ENCODE measurements around the gene SASS6.
A peak's percentile ranks its signal among the peaks of the same experiment; 100 is the strongest.

The SASS6 gene

GRCh38 chr1:100132566-100133477 is at the start of gene SASS6, which contains the start of gene TRMT13:
Gene SASS6 (minus strand): TSS chr1:100132930. CDS start chr1:100132814, 116 bp downstream.
Gene TRMT13 (plus strand): TSS chr1:100133163. CDS start chr1:100133169, 6 bp downstream.
- H3K4me3 ChIP-seq (ENCODE audit: low read depth, low read length): peak within 1 kb of the TSS; percentile 96
- H3K4me1 ChIP-seq (ENCODE audit: control insufficient read depth, insufficient read depth, low read length): peaks cover 7% of the 10 kb centered on the region; the same call in 1 of the 2 replicates
- H3K9ac ChIP-seq (ENCODE audit: low read depth, low read length): peak within 1 kb of the TSS; percentile 92
- H3K27ac ChIP-seq (ENCODE audit: low read depth, low read length): peak within 1 kb of the TSS; percentile 96
- H3K27me3 ChIP-seq (ENCODE audit: control insufficient read depth, insufficient read depth, low read length): no peaks in the 10 kb centered on the region
- H3K9me3 ChIP-seq (ENCODE audit: control insufficient read depth, insufficient read depth, low read length): no peaks in the 10 kb centered on the region
- peaks cover 19% of the 10 kb centered on the region for H3K36me3 ChIP-seq (ENCODE audit: control insufficient read depth, insufficient read depth, low read length)

- H3K4me1 ChIP-seq (ENCODE audit: control insufficient read depth, insufficient read depth, low read length): no peaks in the 10 kb centered on the region
- no peak within 1 kb of the TSS for H3K27ac ChIP-seq (ENCODE audit: low read depth, low read length)
- no peak within 1 kb of the TSS for H3K9ac ChIP-seq (ENCODE audit: low read depth, low read length)
- no peaks in the 10 kb centered on the region for H3K27me3 ChIP-seq (ENCODE audit: control insufficient read depth, insufficient read depth, low read length)
- no peak within 1 kb of the TSS for H3K4me3 ChIP-seq (ENCODE audit: low read depth, low read length)
- no peaks in the 10 kb centered on the region for H3K36me3 ChIP-seq (ENCODE audit: control insufficient read depth, insufficient read depth, low read length)
- no peaks in the 10 kb centered on the region for H3K9me3 ChIP-seq (ENCODE audit: control insufficient read depth, insufficient read depth, low read length)
These were observed 45.4 kb upstream of the SASS6 start, which contains the start of gene LRRC39 for GRCh38 chr1:100178091-100178490. Gene LRRC39 (minus strand): TSS chr1:100178256. CDS start chr1:100168516, 9,740 bp downstream.

GRCh38 chr1:100177295-100178041 is 44.7 kb upstream of the SASS6 start:
- Histone ChIP-seq H3K9me3 (ENCODE audit: control insufficient read depth, insufficient read depth, low read length) (no peaks in the 10 kb centered on the region), H3K27me3 (ENCODE audit: control insufficient read depth, insufficient read depth, low read length) (no peaks in the 10 kb centered on the region), H3K27ac (ENCODE audit: low read depth, low read length) (no peak overlapping the region), H3K4me3 (ENCODE audit: low read depth, low read length) (no peak overlapping the region), H3K36me3 (ENCODE audit: control insufficient read depth, insufficient read depth, low read length) (no peaks in the 10 kb centered on the region), H3K9ac (ENCODE audit: low read depth, low read length) (no peak overlapping the region), H3K4me1 (ENCODE audit: control insufficient read depth, insufficient read depth, low read length) (no peaks in the 10 kb centered on the region)

GRCh38 chr1:100168051-100168450 is 35.3 kb upstream of the SASS6 start:
- H3K4me3 ChIP-seq (ENCODE audit: low read depth, low read length): no peak overlapping the region
- no peaks in the 10 kb centered on the region for H3K9me3 ChIP-seq (ENCODE audit: control insufficient read depth, insufficient read depth, low read length)
- no peak overlapping the region for H3K9ac ChIP-seq (ENCODE audit: low read depth, low read length)
- H3K27ac ChIP-seq (ENCODE audit: low read depth, low read length): no peak overlapping the region
- no peaks in the 10 kb centered on the region for H3K27me3 ChIP-seq (ENCODE audit: control insufficient read depth, insufficient read depth, low read length)
- H3K4me1 ChIP-seq (ENCODE audit: control insufficient read depth, insufficient read depth, low read length): no peaks in the 10 kb centered on the region
- no peaks in the 10 kb centered on the region for H3K36me3 ChIP-seq (ENCODE audit: control insufficient read depth, insufficient read depth, low read length)

- Histone ChIP-seq H3K4me3 (ENCODE audit: low read depth, low read length) (no peak overlapping the region), H3K36me3 (ENCODE audit: control insufficient read depth, insufficient read depth, low read length) (no peaks in the 10 kb centered on the region)
These were observed 32.0 kb upstream of the SASS6 start for GRCh38 chr1:100164702-100165101.

GRCh38 chr1:100164216-100164615 is 31.5 kb upstream of the SASS6 start:
- Histone ChIP-seq H3K27me3 (ENCODE audit: control insufficient read depth, insufficient read depth, low read length) (no peaks in the 10 kb centered on the region), H3K4me1 (ENCODE audit: control insufficient read depth, insufficient read depth, low read length) (no peaks in the 10 kb centered on the region), H3K4me3 (ENCODE audit: low read depth, low read length) (no peak overlapping the region), H3K9me3 (ENCODE audit: control insufficient read depth, insufficient read depth, low read length) (no peaks in the 10 kb centered on the region), H3K36me3 (ENCODE audit: control insufficient read depth, insufficient read depth, low read length) (no peaks in the 10 kb centered on the region), H3K27ac (ENCODE audit: low read depth, low read length) (no peak overlapping the region), H3K9ac (ENCODE audit: low read depth, low read length) (no peak overlapping the region)

More at GRCh38 chr1:100164702-100165101, 32.0 kb upstream of the SASS6 start:
- Histone ChIP-seq H3K27ac (ENCODE audit: low read depth, low read length) (no peak overlapping the region), H3K27me3 (ENCODE audit: control insufficient read depth, insufficient read depth, low read length) (no peaks in the 10 kb centered on the region), H3K9me3 (ENCODE audit: control insufficient read depth, insufficient read depth, low read length) (no peaks in the 10 kb centered on the region), H3K9ac (ENCODE audit: low read depth, low read length) (no peak overlapping the region), H3K4me1 (ENCODE audit: control insufficient read depth, insufficient read depth, low read length) (no peaks in the 10 kb centered on the region)

GRCh38 chr1:100162881-100163280 is 30.2 kb upstream of the SASS6 start:
- H3K36me3 ChIP-seq (ENCODE audit: control insufficient read depth, insufficient read depth, low read length): no peaks in the 10 kb centered on the region
- H3K4me1 ChIP-seq (ENCODE audit: control insufficient read depth, insufficient read depth, low read length): no peaks in the 10 kb centered on the region
- H3K27me3 ChIP-seq (ENCODE audit: control insufficient read depth, insufficient read depth, low read length): no peaks in the 10 kb centered on the region
- no peak overlapping the region for H3K4me3 ChIP-seq (ENCODE audit: low read depth, low read length)
- no peak overlapping the region for H3K9ac ChIP-seq (ENCODE audit: low read depth, low read length)
- H3K9me3 ChIP-seq (ENCODE audit: control insufficient read depth, insufficient read depth, low read length): no peaks in the 10 kb centered on the region
- H3K27ac ChIP-seq (ENCODE audit: low read depth, low read length): no peak overlapping the region

- H3K27me3 ChIP-seq (ENCODE audit: control insufficient read depth, insufficient read depth, low read length): no peaks in the 10 kb centered on the region
- no peak overlapping the region for H3K9ac ChIP-seq (ENCODE audit: low read depth, low read length)
- H3K27ac ChIP-seq (ENCODE audit: low read depth, low read length): no peak overlapping the region
- H3K9me3 ChIP-seq (ENCODE audit: control insufficient read depth, insufficient read depth, low read length): no peaks in the 10 kb centered on the region
- no peak overlapping the region for H3K4me3 ChIP-seq (ENCODE audit: low read depth, low read length)
- H3K36me3 ChIP-seq (ENCODE audit: control insufficient read depth, insufficient read depth, low read length): peaks cover 25% of the 10 kb centered on the region
- H3K4me1 ChIP-seq (ENCODE audit: control insufficient read depth, insufficient read depth, low read length): peaks cover 9% of the 10 kb centered on the region; the same call in 1 of the 2 replicates
These were observed 19.5 kb upstream of the SASS6 start for GRCh38 chr1:100152271-100152670.

- peaks cover 31% of the 10 kb centered on the region for H3K36me3 ChIP-seq (ENCODE audit: control insufficient read depth, insufficient read depth, low read length)
These were observed 18.9 kb upstream of the SASS6 start for GRCh38 chr1:100151679-100152078.

GRCh38 chr1:100147875-100148274 is 15.1 kb upstream of the SASS6 start:
- peaks cover 11% of the 10 kb centered on the region; the same call in 1 of the 2 replicates for H3K4me1 ChIP-seq (ENCODE audit: control insufficient read depth, insufficient read depth, low read length)
- H3K27ac ChIP-seq (ENCODE audit: low read depth, low read length): no peak overlapping the region
- no peak overlapping the region for H3K4me3 ChIP-seq (ENCODE audit: low read depth, low read length)
- H3K9ac ChIP-seq (ENCODE audit: low read depth, low read length): no peak overlapping the region
- no peaks in the 10 kb centered on the region for H3K9me3 ChIP-seq (ENCODE audit: control insufficient read depth, insufficient read depth, low read length)
- peaks cover 66% of the 10 kb centered on the region for H3K36me3 ChIP-seq (ENCODE audit: control insufficient read depth, insufficient read depth, low read length)
- H3K27me3 ChIP-seq (ENCODE audit: control insufficient read depth, insufficient read depth, low read length): no peaks in the 10 kb centered on the region

More at GRCh38 chr1:100151679-100152078, 18.9 kb upstream of the SASS6 start:
- Histone ChIP-seq H3K4me3 (ENCODE audit: low read depth, low read length) (no peak overlapping the region), H3K27ac (ENCODE audit: low read depth, low read length) (no peak overlapping the region), H3K27me3 (ENCODE audit: control insufficient read depth, insufficient read depth, low read length) (no peaks in the 10 kb centered on the region), H3K9me3 (ENCODE audit: control insufficient read depth, insufficient read depth, low read length) (no peaks in the 10 kb centered on the region), H3K4me1 (ENCODE audit: control insufficient read depth, insufficient read depth, low read length) (peaks cover 11% of the 10 kb centered on the region; the same call in 1 of the 2 replicates), H3K9ac (ENCODE audit: low read depth, low read length) (no peak overlapping the region)

All from HUES48 (cell line).